C4-2B (cell line): ENCODE measurements around the gene LHFPL6.

Experiments used
- H3K27ac ChIP-seq: fragments of 450-650 bp; 2 replicates; pipeline ENCODE4 v1.5.1; 2017
- CTCF ChIP-seq: fragments of 450-650 bp; conservative IDR thresholded peaks from 2 replicates; pipeline ENCODE4 v1.5.1; 2017; ENCODE audit warnings: mild to moderate bottlenecking
- ZFX ChIP-seq: fragments of 450-650 bp; IDR thresholded peaks from 2 replicates; pipeline ENCODE4 v1.6.1; 2017

The LHFPL6 gene

GRCh38 chr13:39315796-39316195 is 287.2 kb downstream of the LHFPL6 start:
- TF ChIP-seq ZFX (no peak), CTCF (no peak)

DNA sequence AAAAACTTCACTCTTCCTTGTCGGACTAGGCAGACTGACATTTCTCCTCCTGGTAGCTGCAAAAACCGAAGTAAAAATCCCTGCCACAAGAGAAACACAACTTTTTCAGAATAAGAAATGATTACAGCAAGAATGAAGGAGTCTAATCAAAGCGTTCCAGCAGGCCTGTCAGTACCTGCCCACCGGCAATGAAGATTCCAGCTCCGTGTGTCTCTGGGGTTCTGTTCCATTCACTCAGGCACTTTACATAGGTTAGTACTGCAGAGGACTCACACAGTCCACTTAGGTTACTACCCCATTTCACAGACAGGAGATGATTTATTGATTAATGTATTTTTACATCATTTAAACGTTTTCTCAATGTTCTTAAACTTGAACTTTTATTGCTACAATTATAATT is 289.3 kb downstream of the LHFPL6 start:
- no peak overlapping the region for H3K27ac ChIP-seq
- TF ChIP-seq CTCF = no peak
- TF ChIP-seq ZFX = no peak

More at GRCh38 chr13:39315796-39316195, 287.2 kb downstream of the LHFPL6 start:
- no peak overlapping the region for H3K27ac ChIP-seq

- no peak for TF ChIP-seq ZFX
- TF ChIP-seq CTCF = no peak
These were observed 290.4 kb downstream of the LHFPL6 start for GRCh38 chr13:39312596-39312995.

DNA sequence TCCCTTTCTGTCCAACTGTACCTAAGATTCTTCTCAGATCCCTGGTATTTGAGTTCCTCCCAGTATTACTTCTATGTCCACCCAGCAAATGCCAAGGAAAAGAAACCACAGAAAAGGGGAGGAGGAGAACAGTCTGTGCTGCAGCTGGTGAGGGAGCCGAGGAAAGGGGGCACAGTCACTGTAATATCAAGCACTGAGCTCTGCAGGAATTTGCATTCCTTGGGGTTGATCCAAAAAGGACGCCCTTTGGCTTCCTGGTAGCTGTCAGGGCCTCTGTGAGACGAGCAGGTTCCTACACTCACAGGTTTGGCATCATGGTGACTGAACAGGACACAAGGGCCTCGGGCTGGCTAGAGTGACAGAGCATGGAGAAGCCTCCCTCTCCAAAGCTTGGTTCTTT is 291.4 kb downstream of the LHFPL6 start:
- TF ChIP-seq CTCF (no peak), ZFX (no peak)
- H3K27ac ChIP-seq = no peak overlapping the region

More at GRCh38 chr13:39312596-39312995, 290.4 kb downstream of the LHFPL6 start:
- no peak overlapping the region for H3K27ac ChIP-seq

DNA sequence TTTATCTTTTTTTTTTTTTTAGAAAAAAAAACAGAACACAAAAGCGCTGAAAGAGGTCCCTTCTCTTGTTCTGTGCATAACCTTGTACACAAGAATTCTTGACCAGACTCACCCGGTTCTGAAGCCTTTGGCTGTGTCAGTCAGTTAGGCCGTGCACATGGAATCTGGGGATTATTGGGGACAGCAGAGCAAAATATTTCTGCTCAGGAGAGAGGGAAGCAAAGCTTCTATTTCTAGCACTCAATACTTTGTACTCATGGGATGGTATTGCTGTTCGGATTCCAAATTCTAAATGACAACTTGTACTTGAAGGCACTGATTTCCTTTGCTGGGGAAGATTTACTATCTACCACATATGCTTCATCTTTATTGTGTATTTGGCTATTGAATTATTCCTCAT is 292.0 kb downstream of the LHFPL6 start:
- TF ChIP-seq ZFX (no peak), CTCF (no peak)
- no peak overlapping the region for H3K27ac ChIP-seq

GRCh38 chr13:39306639-39307589 is 296.1 kb downstream of the LHFPL6 start:
- TF ChIP-seq ZFX (no peak), CTCF (no peak)
- no peak overlapping the region for H3K27ac ChIP-seq

- H3K27ac ChIP-seq = no peak overlapping the region
- TF ChIP-seq ZFX (no peak), CTCF (no peak)
These were observed 300.2 kb downstream of the LHFPL6 start for GRCh38 chr13:39302820-39303219.
